Lower leg skin (tissue), 4 donors: Measurements from ENCODE around the gene NBDY. TPM values are rescaled to one million over a fixed set of nuclear protein-coding genes. Genes with fewer than 3 reads are reported as not detected.
"Not testable (repeated sequence)": the region's sequence is repeated elsewhere in the genome, so short reads cannot be mapped to it uniquely, and the experiment has no call there.

ENCODE experiments used
- DNase-seq, 2 donors: peaks; one replicate each; pipeline ENCODE4 v3.0.0-alpha.2; 2019; ENCODE audit warnings: low spot score in 2 of 2
- H3K4me3 ChIP-seq: fragments of 200-600 bp; sonication (generic); 2 replicates; pipeline ENCODE4 v1.5.1; 2017; ENCODE audit warnings: mild to moderate bottlenecking, low read depth; ENCODE audit not compliant: poor library complexity, severe bottlenecking
- POLR2A ChIP-seq, 2 donors: fragments of 450-650 bp; IDR thresholded peaks; one replicate each; pipeline ENCODE4 v1.6.1; 2016 to 2017; ENCODE audit warnings: antibody characterized with exemption in 2 of 2, mild to moderate bottlenecking in 1 of 2, moderate library complexity in 1 of 2
- WGBS, 2 donors: methylation state at CpG; one replicate each; pipeline ENCODE4 v1.1.5; 2018; 5-methylcytosine and 5-hydroxymethylcytosine counted together
- intact Hi-C: fragments of 100-400 bp; cut with DNase I; formaldehyde crosslinking; loops from one replicate; pipeline ENCODE4 v1.15.0; 2023; ENCODE audit warnings: low total_unique reads
- total RNA-seq, 4 donors: library from RNA; depleted of rRNA; stranded (reverse); fragments of >200 nt; gene quantifications; one replicate each; pipeline ENCODE4 v1.1.0, GENCODE V29; 2016
- TF ChIP-seq, protein P1 (sequence below), 3 donors: fragments of 450-650 bp; IDR thresholded peaks; one replicate each; pipeline ENCODE4 v1.5.1; 2016; ENCODE audit warnings: antibody characterized with exemption in 3 of 3, mild to moderate bottlenecking in 3 of 3, moderate library complexity in 2 of 3

The NBDY gene
- total RNA-seq, 4 donors from 2014 or later, result 13.7 to 23.5 (median 16.6) TPM

DNA sequence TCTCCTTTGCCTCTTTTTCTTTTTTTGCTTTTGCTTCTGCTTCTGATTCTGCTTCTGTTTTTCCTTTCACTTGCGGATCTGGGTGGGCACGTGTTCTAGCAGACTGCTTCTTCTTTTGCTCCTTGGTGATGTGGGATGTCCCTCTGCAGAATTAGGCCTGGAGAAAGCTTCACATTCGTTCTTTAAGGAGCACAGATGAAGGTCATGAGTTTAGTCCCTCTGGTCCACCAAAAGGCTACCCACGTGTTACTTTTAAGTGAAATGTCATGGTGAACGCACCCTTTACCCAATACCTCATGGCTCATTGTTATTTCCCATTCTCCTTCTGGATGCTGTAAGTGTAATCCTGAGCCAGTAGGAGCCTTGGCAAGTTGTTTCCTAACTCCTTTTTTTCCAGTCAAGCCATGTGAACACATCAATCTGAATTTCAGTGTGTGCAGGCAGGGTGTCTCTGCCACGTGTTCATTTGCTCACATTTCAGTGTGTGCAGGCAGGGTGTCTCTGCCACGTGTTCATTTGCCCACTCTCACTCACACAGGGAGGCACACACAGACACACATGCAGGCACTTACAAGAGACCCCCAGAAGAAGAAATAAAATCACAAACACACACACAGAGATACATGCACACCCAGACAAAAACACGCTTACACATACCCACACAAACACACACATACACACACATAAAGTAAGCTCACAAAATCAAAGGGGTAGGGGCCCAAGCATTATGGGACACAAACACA, 36.9 kb downstream of the NBDY start:
- intact Hi-C loops, result no loop called here
- H3K4me3 ChIP-seq, result no peak overlapping the region
- WGBS, 2 donors, result 58 to 62% methylated on average over 8 of the region's 8 CpGs
- no peak for TF ChIP-seq POLR2A (IDR thresholded peaks at IDR 0.05)
- TF ChIP-seq, protein P1, sequence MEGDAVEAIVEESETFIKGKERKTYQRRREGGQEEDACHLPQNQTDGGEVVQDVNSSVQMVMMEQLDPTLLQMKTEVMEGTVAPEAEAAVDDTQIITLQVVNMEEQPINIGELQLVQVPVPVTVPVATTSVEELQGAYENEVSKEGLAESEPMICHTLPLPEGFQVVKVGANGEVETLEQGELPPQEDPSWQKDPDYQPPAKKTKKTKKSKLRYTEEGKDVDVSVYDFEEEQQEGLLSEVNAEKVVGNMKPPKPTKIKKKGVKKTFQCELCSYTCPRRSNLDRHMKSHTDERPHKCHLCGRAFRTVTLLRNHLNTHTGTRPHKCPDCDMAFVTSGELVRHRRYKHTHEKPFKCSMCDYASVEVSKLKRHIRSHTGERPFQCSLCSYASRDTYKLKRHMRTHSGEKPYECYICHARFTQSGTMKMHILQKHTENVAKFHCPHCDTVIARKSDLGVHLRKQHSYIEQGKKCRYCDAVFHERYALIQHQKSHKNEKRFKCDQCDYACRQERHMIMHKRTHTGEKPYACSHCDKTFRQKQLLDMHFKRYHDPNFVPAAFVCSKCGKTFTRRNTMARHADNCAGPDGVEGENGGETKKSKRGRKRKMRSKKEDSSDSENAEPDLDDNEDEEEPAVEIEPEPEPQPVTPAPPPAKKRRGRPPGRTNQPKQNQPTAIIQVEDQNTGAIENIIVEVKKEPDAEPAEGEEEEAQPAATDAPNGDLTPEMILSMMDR (IDR thresholded peaks at IDR 0.05), result no peak
- peak in 1 of 2 donors; percentile 42 for DNase-seq

DNA sequence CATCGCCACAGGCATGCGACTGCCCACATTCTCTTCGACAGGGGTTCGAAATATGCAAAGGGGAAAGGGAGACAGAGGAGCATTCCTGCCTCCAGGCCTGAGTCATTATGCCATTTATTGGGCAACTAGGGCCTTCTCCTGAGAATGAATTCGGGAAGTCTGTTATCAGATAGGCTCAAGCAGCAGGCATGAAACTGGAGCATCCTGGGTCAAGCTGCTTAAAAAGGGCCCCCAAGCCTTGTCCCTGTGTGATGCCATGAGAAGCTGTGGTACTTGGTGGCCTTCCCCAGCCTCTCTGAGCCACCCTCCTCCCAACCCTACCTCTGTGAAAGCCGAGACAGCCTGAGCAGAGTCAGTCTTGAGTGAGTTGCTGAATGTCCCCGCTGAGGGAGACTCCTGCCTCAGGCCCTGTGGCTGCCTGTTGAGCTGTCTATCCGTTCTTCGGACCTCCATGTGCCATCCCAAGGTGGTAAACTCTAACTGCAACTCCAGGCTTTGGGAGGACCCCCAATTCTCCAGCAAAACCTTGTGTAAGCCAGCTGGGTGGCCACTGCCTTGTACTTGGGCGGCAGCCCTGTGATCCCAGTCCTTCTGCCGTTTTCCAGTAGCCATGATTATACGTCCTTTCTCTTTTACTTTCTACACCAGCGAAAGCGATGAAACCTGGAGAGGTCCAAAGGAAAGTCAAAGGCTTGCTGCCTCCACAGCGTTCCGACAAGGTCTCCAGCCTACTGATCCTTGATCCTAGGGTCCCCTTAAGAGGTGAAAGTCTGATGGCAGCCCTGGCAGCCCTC, 37.7 kb downstream of the NBDY start:
- TF ChIP-seq, protein P1 (IDR thresholded peaks at IDR 0.05), result no peak
- no peak for TF ChIP-seq POLR2A (IDR thresholded peaks at IDR 0.05)
- DNase-seq, result peak in 1 of 2 donors; percentile 83
- H3K4me3 ChIP-seq, result no peak overlapping the region
- 53 to 91% methylated on average over 15 to 16 of the region's 16 CpGs for WGBS, 2 donors
- intact Hi-C loops, result no loop called here

DNA sequence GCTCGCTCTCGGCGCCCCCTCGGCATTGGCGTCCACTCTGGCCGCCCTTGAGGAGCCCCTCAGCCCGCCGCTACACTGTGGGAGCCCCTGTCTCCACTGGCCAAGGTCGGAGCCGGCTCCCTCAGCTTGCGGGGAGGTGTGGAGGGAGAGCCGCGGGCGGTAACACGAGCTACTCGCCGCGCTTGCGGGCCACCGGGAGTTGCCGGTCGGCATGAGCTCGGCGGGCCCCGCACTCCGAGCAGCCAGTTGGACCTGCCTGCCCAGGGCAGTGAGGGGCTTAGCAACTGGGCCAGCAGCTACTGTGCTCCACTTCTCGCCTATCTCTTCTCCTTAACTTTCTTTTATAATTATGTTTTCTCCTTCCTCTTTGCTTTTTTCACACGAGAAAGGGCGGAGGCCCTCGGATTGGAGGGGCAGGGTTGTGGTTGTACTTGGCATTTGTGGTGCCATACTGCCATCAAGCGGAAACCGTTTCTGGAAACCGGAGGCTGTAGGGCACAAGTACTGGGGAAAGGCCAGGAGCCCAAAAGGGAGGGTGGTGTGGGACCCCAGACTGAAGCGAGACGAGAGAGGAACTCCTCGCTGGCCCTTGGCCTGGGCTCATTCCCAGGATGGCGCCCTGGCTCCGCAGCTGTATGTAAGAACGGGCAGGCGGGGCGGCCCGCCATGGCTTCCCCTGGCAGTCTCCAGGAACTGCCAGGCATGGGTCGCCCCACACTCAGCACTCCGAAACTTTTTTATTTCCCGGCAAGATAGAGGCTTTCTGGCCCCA, 38.5 kb downstream of the NBDY start:
- DNase-seq, result peak in 1 of 2 donors; percentile 87
- H3K4me3 ChIP-seq, intact Hi-C loops: not testable (repeated sequence)
- 75 to 98% methylated on average over 29 to 32 of the region's 45 CpGs for WGBS, 2 donors

DNA sequence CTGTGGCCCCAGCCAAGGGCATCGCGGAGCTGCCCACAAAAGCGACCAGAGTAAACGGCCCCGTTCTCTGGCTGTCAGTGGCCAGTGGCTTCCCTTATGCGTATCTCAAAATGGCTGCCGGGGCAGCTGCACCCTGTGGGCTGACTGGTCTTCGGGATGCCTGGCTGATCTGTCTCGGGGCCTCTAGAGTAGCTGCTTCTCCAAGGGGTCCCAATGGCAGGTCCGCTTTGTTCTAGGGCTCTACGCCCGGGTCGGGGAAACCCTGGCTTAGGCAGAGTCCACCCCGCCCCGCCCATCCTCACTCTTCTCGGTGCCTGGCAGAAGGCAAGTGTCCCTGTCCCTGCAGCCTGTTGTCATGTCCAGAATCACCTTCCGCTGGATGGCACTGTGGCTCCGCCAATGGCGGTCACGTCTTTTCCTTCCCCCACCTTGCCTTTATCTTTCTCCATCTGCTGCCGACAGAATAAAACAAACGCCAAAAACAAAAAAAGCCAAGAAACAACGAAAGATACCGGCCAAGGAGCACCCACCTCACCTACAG, 39.1 kb downstream of the NBDY start:
- DNase-seq, H3K4me3 ChIP-seq, intact Hi-C loops: not testable (repeated sequence)
- no CpG with 5 or more reads among the region's 24 CpGs for WGBS, 2 donors

DNA sequence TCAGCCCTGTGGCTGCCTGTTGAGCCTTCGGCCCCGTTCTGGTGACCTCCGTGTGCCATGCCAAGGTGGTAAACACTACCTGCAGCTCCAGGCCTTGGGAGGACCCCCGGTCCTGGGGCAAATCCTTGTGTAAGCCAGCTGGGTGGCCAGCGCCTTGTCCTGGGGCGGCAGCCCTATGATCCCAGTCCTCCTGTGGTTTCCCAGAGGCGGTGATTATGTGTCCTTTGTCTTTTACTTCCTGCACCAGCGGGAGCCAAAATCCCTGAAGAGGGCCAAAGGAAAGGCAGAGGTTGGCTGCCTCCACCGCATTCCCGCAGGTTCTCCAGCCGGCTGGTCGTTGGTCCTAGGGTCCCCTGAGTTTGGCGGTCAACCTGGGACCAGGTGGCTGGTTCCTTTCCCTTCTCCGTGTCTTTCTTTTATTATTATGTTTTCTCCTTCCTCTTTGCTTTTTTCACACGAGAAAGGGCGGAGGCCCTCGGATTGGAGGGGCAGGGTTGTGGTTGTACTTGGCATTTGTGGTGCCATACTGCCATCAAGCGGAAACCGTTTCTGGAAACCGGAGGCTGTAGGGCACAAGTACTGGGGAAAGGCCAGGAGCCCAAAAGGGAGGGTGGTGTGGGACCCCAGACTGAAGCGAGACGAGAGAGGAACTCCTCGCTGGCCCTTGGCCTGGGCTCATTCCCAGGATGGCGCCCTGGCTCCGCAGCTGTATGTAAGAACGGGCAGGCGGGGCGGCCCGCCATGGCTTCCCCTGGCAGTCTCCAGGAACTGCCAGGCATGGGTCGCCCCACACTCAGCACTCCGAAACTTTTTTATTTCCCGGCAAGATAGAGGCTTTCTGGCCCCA, 43.9 kb downstream of the NBDY start:
- WGBS, 2 donors, result no CpG with 5 or more reads among the region's 32 CpGs
- H3K4me3 ChIP-seq, DNase-seq, intact Hi-C loops: not testable (repeated sequence)

DNA sequence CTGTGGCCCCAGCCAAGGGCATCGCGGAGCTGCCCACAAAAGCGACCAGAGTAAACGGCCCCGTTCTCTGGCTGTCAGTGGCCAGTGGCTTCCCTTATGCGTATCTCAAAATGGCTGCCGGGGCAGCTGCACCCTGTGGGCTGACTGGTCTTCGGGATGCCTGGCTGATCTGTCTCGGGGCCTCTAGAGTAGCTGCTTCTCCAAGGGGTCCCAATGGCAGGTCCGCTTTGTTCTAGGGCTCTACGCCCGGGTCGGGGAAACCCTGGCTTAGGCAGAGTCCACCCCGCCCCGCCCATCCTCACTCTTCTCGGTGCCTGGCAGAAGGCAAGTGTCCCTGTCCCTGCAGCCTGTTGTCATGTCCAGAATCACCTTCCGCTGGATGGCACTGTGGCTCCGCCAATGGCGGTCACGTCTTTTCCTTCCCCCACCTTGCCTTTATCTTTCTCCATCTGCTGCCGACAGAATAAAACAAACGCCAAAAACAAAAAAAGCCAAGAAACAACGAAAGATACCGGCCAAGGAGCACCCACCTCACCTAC, 44.5 kb downstream of the NBDY start:
- intact Hi-C loops, H3K4me3 ChIP-seq, DNase-seq: not testable (repeated sequence)
- no CpG with 5 or more reads among the region's 24 CpGs for WGBS, 2 donors

DNA sequence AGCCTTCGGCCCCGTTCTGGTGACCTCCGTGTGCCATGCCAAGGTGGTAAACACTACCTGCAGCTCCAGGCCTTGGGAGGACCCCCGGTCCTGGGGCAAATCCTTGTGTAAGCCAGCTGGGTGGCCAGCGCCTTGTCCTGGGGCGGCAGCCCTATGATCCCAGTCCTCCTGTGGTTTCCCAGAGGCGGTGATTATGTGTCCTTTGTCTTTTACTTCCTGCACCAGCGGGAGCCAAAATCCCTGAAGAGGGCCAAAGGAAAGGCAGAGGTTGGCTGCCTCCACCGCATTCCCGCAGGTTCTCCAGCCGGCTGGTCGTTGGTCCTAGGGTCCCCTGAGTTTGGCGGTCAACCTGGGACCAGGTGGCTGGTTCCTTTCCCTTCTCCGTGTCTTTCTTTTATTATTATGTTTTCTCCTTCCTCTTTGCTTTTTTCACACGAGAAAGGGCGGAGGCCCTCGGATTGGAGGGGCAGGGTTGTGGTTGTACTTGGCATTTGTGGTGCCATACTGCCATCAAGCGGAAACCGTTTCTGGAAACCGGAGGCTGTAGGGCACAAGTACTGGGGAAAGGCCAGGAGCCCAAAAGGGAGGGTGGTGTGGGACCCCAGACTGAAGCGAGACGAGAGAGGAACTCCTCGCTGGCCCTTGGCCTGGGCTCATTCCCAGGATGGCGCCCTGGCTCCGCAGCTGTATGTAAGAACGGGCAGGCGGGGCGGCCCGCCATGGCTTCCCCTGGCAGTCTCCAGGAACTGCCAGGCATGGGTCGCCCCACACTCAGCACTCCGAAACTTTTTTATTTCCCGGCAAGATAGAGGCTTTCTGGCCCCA, 49.3 kb downstream of the NBDY start:
- intact Hi-C loops, DNase-seq, H3K4me3 ChIP-seq: not testable (repeated sequence)
- WGBS, 2 donors, result no CpG with 5 or more reads among the region's 32 CpGs

DNA sequence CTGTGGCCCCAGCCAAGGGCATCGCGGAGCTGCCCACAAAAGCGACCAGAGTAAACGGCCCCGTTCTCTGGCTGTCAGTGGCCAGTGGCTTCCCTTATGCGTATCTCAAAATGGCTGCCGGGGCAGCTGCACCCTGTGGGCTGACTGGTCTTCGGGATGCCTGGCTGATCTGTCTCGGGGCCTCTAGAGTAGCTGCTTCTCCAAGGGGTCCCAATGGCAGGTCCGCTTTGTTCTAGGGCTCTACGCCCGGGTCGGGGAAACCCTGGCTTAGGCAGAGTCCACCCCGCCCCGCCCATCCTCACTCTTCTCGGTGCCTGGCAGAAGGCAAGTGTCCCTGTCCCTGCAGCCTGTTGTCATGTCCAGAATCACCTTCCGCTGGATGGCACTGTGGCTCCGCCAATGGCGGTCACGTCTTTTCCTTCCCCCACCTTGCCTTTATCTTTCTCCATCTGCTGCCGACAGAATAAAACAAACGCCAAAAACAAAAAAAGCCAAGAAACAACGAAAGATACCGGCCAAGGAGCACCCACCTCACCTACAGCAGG, 50.0 kb downstream of the NBDY start:
- H3K4me3 ChIP-seq, DNase-seq, intact Hi-C loops: not testable (repeated sequence)
- WGBS, 2 donors, result no CpG with 5 or more reads among the region's 24 CpGs

DNA sequence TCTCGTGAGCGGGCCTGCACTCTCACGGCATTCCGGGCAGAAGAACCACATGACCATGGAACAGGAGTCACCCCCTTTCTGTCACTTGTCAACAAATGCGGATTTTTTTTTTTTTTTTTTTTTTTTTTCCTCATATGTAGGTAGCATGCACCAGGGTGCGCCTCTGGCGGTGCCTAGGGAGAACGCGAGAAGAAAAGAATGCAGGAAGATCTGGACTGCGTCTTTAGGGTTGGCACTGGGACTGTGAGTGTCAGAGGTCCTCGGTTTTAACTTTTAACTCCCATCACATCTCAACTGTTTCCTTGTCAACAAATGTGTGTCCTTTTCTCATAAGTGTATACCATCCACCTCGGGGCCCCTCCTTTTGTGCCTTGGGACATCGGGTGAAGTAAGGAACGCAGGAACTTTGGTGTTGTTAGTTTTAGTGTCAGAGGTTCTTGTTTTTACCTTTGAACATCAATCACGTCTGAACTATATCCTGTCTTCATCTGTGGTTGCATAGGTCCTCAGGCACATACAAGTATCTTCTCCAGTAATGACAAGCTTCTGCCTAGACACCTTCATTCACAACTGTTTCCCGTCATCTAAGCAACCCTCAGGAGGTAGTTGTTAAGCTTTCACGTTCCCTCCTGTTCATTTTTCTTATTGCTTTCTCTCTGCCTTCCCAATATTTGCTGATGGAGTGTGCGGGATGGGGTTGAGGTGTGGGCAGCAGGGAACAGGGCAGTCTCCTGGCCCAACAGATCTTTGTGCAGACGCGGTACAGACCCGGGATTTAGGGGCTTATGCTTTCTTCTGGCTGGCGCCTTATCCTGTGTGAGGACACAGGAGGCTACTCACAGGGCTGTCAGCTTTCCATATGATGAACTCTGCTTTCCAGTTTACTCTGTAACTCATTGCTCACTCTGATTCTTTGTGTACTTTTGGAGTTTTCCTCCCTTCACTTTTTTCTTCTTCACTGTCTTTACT, 51.9 kb downstream of the NBDY start:
- WGBS, 2 donors, result 85 to 87% methylated on average over 15 to 16 of the region's 22 CpGs
- H3K4me3 ChIP-seq, intact Hi-C loops, DNase-seq: not testable (repeated sequence)
